Activated CD4-positive, alpha-beta T cell treated with anti-CD3 and anti-CD28 coated beads, Interleukin-2, amount 10 ng/mL, durations not matched to agents 7 days and 5 days (primary cell): ENCODE data around the gene DSPP. TPM values are rescaled to one million over a fixed set of nuclear protein-coding genes. Genes with fewer than 3 reads are reported as not detected.

Experiments
- CTCF ChIA-PET: fragments of 350-600 bp; sonication (Branson Sonifier 250); formaldehyde crosslinking; loops from one replicate; lab custom pipeline; 2021; ENCODE audit warnings: antibody characterized with exemption; lab: Charles Lee
- POLR2A ChIA-PET: fragments of 350-600 bp; sonication (Branson Sonifier 250); formaldehyde crosslinking; loops from one replicate; lab custom pipeline; 2021; ENCODE audit warnings: antibody characterized with exemption; lab: Charles Lee
- DNase-seq: peaks from one replicate; pipeline ENCODE4 v3.0.0-alpha.2; 2020
- H3K27ac Mint-ChIP-seq: one replicate; pipeline ENCODE4 v1.8.0; 2021; ENCODE audit warnings: mild to moderate bottlenecking, moderate library complexity, mixed read lengths
- H3K27me3 Mint-ChIP-seq: one replicate; pipeline ENCODE4 v1.8.0; 2021; ENCODE audit warnings: mixed read lengths
- H3K36me3 Mint-ChIP-seq: one replicate; pipeline ENCODE4 v1.8.0; 2021; ENCODE audit warnings: low read depth, mixed read lengths
- H3K4me1 Mint-ChIP-seq: one replicate; pipeline ENCODE4 v1.8.0; 2021; ENCODE audit warnings: mixed read lengths
- H3K4me3 Mint-ChIP-seq: one replicate; pipeline ENCODE4 v1.8.0; 2021; ENCODE audit warnings: mild to moderate bottlenecking, moderate library complexity, mixed read lengths
- H3K9me3 Mint-ChIP-seq: one replicate; pipeline ENCODE4 v1.8.0; 2021; ENCODE audit warnings: mixed read lengths
- total RNA-seq, 2 experiments: library from RNA; stranded (reverse); gene quantifications; one replicate each; pipeline ENCODE4 v1.2.3, GENCODE V29; 2021

DSPP gene
- total RNA-seq, 2 experiments from 2014 or later = not detected

DNA sequence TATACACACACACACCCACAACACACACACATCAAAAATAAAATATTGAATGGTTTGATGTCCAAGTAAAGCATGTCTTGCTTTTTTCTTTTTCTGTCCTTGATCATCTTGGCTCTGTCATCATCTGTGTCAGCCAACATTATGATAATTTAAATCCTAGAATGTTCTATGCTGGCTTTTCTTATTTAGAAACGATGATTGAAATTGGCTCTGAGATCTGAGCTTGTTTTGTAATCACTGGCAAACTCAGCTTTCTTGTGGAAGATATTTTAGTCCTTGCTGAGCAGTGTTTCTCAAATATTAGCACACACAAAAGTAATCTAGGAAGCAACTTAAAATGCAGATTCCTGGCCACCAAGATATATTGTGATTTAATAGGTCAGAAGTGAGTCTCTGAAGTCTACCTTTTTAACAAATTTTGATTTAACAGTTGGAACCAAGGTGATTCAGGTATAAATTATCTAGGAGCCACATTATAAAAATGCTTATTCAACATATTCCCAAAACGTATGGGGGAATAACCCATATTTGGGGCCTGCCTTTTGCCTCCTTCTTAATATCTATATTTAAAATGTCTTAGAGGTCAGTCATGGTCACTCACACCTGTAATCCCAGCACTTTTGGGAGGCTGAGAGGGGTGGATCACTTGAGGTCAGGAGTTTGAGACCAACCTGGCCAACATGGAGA lies 24.0 kb upstream of the DSPP start:
- no peaks in the 10 kb centered on the region for H3K4me1 Mint-ChIP-seq
- no peaks in the 10 kb centered on the region for H3K36me3 Mint-ChIP-seq
- DNase-seq = no peak
- peaks cover 4% of the 10 kb centered on the region for H3K27me3 Mint-ChIP-seq
- H3K27ac Mint-ChIP-seq = no peak overlapping the region
- ChIA-PET CTCF (interaction anchor here (1.2 kb wide), 1 partner anchor 309 kb away, joined by 3 read pairs; no protein-coding TSS in a partner anchor), POLR2A (no interaction called here)
- no peak overlapping the region for H3K4me3 Mint-ChIP-seq
- peaks cover 2% of the 10 kb centered on the region for H3K9me3 Mint-ChIP-seq

GRCh38 chr4:87589531-87589930 lies 18.8 kb upstream of the DSPP start:
- Mint-ChIP-seq H3K4me3 (no peak overlapping the region), H3K4me1 (no peaks in the 10 kb centered on the region), H3K36me3 (no peaks in the 10 kb centered on the region), H3K27ac (no peak overlapping the region), H3K9me3 (peaks cover 2% of the 10 kb centered on the region), H3K27me3 (peaks cover 17% of the 10 kb centered on the region)
- POLR2A ChIA-PET = no interaction called here
- DNase-seq = no peak
- CTCF ChIA-PET = interaction anchor here (0.7 kb wide), 1 partner anchor 252 kb away, joined by 3 read pairs; no protein-coding TSS in a partner anchor

GRCh38 chr4:87592124-87592523 lies 16.2 kb upstream of the DSPP start:
- no peaks in the 10 kb centered on the region for H3K4me1 Mint-ChIP-seq
- POLR2A ChIA-PET = no interaction called here

GRCh38 chr4:87601361-87601760 lies 7.0 kb upstream of the DSPP start:
- no peak for DNase-seq
- no peaks in the 10 kb centered on the region for H3K4me1 Mint-ChIP-seq
- no peak overlapping the region for H3K4me3 Mint-ChIP-seq
- peaks cover 2% of the 10 kb centered on the region for H3K9me3 Mint-ChIP-seq
- H3K36me3 Mint-ChIP-seq = no peaks in the 10 kb centered on the region
- peaks cover 36% of the 10 kb centered on the region for H3K27me3 Mint-ChIP-seq
- H3K27ac Mint-ChIP-seq = no peak overlapping the region
- POLR2A ChIA-PET = no interaction called here
- CTCF ChIA-PET = no interaction called here

More at GRCh38 chr4:87592124-87592523, 16.2 kb upstream of the DSPP start:
- CTCF ChIA-PET = no interaction called here
- Mint-ChIP-seq H3K4me3 (no peak overlapping the region), H3K36me3 (no peaks in the 10 kb centered on the region), H3K27ac (no peak overlapping the region), H3K9me3 (no peaks in the 10 kb centered on the region), H3K27me3 (peaks cover 30% of the 10 kb centered on the region)
- no peak for DNase-seq

GRCh38 chr4:87614292-87614890 lies 6.1 kb downstream of the DSPP start:
- Mint-ChIP-seq H3K27ac (no peak overlapping the region), H3K4me3 (no peak overlapping the region), H3K4me1 (no peaks in the 10 kb centered on the region), H3K9me3 (no peaks in the 10 kb centered on the region), H3K36me3 (no peaks in the 10 kb centered on the region), H3K27me3 (no peaks in the 10 kb centered on the region)
- DNase-seq = no peak
- POLR2A ChIA-PET = no interaction called here
- CTCF ChIA-PET = no interaction called here

GRCh38 chr4:87616268-87616667 lies 7.9 kb downstream of the DSPP start:
- Mint-ChIP-seq H3K9me3 (no peaks in the 10 kb centered on the region), H3K27ac (no peak overlapping the region), H3K27me3 (peaks cover 3% of the 10 kb centered on the region), H3K36me3 (no peaks in the 10 kb centered on the region), H3K4me1 (no peaks in the 10 kb centered on the region), H3K4me3 (no peak overlapping the region)
- ChIA-PET POLR2A (no interaction called here), CTCF (no interaction called here)
- DNase-seq = no peak

- Mint-ChIP-seq H3K27ac (no peak overlapping the region), H3K4me3 (no peak overlapping the region), H3K9me3 (no peaks in the 10 kb centered on the region), H3K36me3 (no peaks in the 10 kb centered on the region), H3K4me1 (no peaks in the 10 kb centered on the region), H3K27me3 (peaks cover 7% of the 10 kb centered on the region)
- POLR2A ChIA-PET = no interaction called here
- CTCF ChIA-PET = no interaction called here
- DNase-seq = no peak
Observed at GRCh38 chr4:87620086-87620485, 11.8 kb downstream of the DSPP start.

- ChIA-PET CTCF (no interaction called here), POLR2A (no interaction called here)
- Mint-ChIP-seq H3K4me3 (no peak overlapping the region), H3K36me3 (no peaks in the 10 kb centered on the region), H3K4me1 (no peaks in the 10 kb centered on the region), H3K27me3 (peaks cover 7% of the 10 kb centered on the region), H3K9me3 (no peaks in the 10 kb centered on the region), H3K27ac (no peak overlapping the region)
- no peak for DNase-seq
Observed at GRCh38 chr4:87620491-87620890, 12.2 kb downstream of the DSPP start.

GRCh38 chr4:87622303-87622702 lies 14.0 kb downstream of the DSPP start:
- H3K27me3 Mint-ChIP-seq = peaks cover 7% of the 10 kb centered on the region
- H3K27ac Mint-ChIP-seq = no peak overlapping the region
- no peak overlapping the region for H3K4me3 Mint-ChIP-seq
- no peak for DNase-seq
- no peaks in the 10 kb centered on the region for H3K4me1 Mint-ChIP-seq
- POLR2A ChIA-PET = no interaction called here
- no peaks in the 10 kb centered on the region for H3K36me3 Mint-ChIP-seq
- no peaks in the 10 kb centered on the region for H3K9me3 Mint-ChIP-seq
- CTCF ChIA-PET = no interaction called here

- DNase-seq = no peak
- ChIA-PET CTCF (interaction anchor here (0.6 kb wide), 1 partner anchor 452 kb away, joined by 3 read pairs; no protein-coding TSS in a partner anchor), POLR2A (no interaction called here)
- no peak overlapping the region for H3K4me3 Mint-ChIP-seq
- no peaks in the 10 kb centered on the region for H3K36me3 Mint-ChIP-seq
- H3K27me3 Mint-ChIP-seq = peaks cover 7% of the 10 kb centered on the region
- no peaks in the 10 kb centered on the region for H3K4me1 Mint-ChIP-seq
- H3K9me3 Mint-ChIP-seq = no peaks in the 10 kb centered on the region
- H3K27ac Mint-ChIP-seq = no peak overlapping the region
Observed at GRCh38 chr4:87624698-87625097, 16.4 kb downstream of the DSPP start.

DNA sequence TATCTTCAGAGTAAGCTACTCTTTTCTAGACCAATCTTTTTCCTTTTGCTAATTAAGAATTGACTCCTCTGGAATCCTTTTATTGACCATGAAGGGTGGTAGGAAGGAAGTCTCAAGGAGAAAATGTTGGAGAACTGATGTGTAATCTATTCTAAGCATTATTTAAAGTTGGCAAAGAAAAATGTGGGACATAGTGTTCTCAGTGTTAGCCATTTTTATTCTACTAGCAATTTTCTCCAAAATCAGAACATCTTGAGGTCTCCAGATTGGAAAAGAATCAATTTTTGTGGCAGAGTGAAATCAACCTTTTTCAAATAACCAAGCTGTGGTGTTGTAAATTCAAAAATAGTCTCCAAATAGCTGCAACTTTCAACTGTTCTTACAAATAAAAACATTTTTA lies 23.3 kb downstream of the DSPP start:
- ChIA-PET CTCF (no interaction called here), POLR2A (no interaction called here)
- Mint-ChIP-seq H3K36me3 (no peaks in the 10 kb centered on the region), H3K4me3 (no peak overlapping the region), H3K27me3 (peaks cover 7% of the 10 kb centered on the region), H3K4me1 (no peaks in the 10 kb centered on the region), H3K9me3 (no peaks in the 10 kb centered on the region), H3K27ac (no peak overlapping the region)
- no peak for DNase-seq

DNA sequence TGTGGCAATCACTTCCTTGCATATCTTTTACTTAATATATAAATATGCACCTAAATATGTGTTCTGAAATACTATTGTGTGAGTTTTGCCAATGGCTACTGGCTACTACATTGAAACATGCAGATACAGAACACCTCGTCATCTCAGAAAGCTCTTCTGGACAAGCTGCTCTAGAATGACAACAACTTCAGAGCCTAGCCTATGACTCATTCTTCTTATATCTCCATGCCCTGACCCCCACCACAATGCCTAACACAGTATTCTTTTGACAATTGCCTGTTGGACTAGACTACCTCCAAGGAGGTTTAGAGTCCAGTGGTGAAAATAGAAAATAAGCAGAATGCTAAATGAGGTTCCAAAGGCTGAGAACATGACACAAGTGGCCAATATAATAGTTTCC lies 24.1 kb downstream of the DSPP start:
- Mint-ChIP-seq H3K36me3 (no peaks in the 10 kb centered on the region), H3K4me1 (no peaks in the 10 kb centered on the region), H3K4me3 (no peak overlapping the region), H3K27me3 (peaks cover 9% of the 10 kb centered on the region), H3K27ac (no peak overlapping the region), H3K9me3 (no peaks in the 10 kb centered on the region)
- no peak for DNase-seq
- CTCF ChIA-PET = no interaction called here
- POLR2A ChIA-PET = no interaction called here

- no peak for DNase-seq
- H3K4me3 Mint-ChIP-seq = no peak overlapping the region
- ChIA-PET CTCF (no interaction called here), POLR2A (no interaction called here)
- peaks cover 12% of the 10 kb centered on the region for H3K27me3 Mint-ChIP-seq
- no peaks in the 10 kb centered on the region for H3K36me3 Mint-ChIP-seq
- no peaks in the 10 kb centered on the region for H3K9me3 Mint-ChIP-seq
- H3K4me1 Mint-ChIP-seq = no peaks in the 10 kb centered on the region
- no peak overlapping the region for H3K27ac Mint-ChIP-seq
Observed at GRCh38 chr4:87633243-87633642, 24.9 kb downstream of the DSPP start.
